Measurements from ENCODE around the gene NDUFA11. TPM values are rescaled to one million over a fixed set of nuclear protein-coding genes. Genes with fewer than 3 reads are reported as not detected.

The NDUFA11 gene
- total RNA-seq, 1 donor from 2014 or later = 211 TPM

DNA sequence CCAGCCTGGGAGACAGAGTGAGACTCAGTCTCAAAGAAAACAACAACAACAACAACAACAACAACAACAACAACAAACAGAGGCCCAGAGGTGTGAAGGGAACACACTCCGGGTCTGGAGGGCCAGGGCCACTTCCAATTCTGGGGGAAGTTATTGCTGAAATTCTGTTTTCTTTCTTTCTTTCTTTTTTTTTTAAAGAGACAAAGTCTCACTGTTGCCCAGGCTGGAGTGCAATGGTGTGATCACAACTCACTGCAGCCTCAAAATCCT, 7.0 kb upstream of the NDUFA11 start:
- peaks cover 2% of the 10 kb centered on the region for H3K27me3 Mint-ChIP-seq (ENCODE audit: unreplicated experiment)
- DNase-seq (ENCODE audit: low spot score) = no peak
- H3K9me3 Mint-ChIP-seq (ENCODE audit: unreplicated experiment) = no peaks in the 10 kb centered on the region
- H3K36me3 Mint-ChIP-seq (ENCODE audit: low read depth, unreplicated experiment) = no peaks in the 10 kb centered on the region
- H3K4me1 Mint-ChIP-seq (ENCODE audit: unreplicated experiment) = no peaks in the 10 kb centered on the region
- TF ChIP-seq, protein P1, sequence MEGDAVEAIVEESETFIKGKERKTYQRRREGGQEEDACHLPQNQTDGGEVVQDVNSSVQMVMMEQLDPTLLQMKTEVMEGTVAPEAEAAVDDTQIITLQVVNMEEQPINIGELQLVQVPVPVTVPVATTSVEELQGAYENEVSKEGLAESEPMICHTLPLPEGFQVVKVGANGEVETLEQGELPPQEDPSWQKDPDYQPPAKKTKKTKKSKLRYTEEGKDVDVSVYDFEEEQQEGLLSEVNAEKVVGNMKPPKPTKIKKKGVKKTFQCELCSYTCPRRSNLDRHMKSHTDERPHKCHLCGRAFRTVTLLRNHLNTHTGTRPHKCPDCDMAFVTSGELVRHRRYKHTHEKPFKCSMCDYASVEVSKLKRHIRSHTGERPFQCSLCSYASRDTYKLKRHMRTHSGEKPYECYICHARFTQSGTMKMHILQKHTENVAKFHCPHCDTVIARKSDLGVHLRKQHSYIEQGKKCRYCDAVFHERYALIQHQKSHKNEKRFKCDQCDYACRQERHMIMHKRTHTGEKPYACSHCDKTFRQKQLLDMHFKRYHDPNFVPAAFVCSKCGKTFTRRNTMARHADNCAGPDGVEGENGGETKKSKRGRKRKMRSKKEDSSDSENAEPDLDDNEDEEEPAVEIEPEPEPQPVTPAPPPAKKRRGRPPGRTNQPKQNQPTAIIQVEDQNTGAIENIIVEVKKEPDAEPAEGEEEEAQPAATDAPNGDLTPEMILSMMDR (IDR thresholded peaks at IDR 0.05; ENCODE audit: unreplicated experiment) = no peak
- H3K27ac Mint-ChIP-seq (ENCODE audit: unreplicated experiment) = no peak overlapping the region
- no peak overlapping the region for H3K4me3 Mint-ChIP-seq (ENCODE audit: unreplicated experiment)

DNA sequence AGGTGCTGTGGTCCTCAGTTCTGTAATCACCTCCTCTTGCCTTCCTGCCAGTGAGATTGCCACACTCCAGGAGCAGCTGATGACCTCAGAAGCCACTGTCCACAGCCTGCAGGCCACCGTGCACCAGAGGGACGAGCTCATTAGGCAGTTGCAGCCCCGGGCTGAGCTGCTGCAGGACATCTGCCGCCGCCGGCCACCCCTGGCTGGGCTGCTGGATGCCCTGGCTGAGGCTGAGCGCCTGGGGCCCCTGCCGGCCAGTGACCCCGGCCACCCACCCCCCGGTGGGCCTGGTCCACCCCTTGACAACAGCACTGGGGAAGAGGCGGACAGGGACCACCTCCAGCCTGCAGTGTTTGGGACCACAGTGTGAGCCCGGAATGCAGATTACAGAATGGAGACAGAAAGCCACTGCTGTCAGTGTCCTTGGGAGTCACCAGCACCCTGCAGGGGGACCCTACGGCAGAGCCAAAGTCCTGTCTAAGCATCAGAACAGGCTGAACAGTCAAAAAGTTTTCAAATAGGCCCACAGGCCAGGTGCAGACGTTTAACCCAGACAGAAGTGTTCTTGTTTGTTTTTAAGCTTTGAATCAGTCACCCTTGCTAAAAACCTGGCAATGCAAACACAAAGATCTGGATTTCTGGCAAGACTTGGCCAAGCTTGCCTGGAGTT, 5.3 kb upstream of the NDUFA11 start:
- TF ChIP-seq, protein P1 (IDR thresholded peaks at IDR 0.05; ENCODE audit: unreplicated experiment) = no peak
- H3K4me3 Mint-ChIP-seq (ENCODE audit: unreplicated experiment) = no peak overlapping the region
- no peak overlapping the region for H3K27ac Mint-ChIP-seq (ENCODE audit: unreplicated experiment)
- no peaks in the 10 kb centered on the region for H3K4me1 Mint-ChIP-seq (ENCODE audit: unreplicated experiment)
- H3K9me3 Mint-ChIP-seq (ENCODE audit: unreplicated experiment) = no peaks in the 10 kb centered on the region
- H3K27me3 Mint-ChIP-seq (ENCODE audit: unreplicated experiment) = peaks cover 4% of the 10 kb centered on the region
- no peaks in the 10 kb centered on the region for H3K36me3 Mint-ChIP-seq (ENCODE audit: low read depth, unreplicated experiment)
- no peak for DNase-seq (ENCODE audit: low spot score)

DNA sequence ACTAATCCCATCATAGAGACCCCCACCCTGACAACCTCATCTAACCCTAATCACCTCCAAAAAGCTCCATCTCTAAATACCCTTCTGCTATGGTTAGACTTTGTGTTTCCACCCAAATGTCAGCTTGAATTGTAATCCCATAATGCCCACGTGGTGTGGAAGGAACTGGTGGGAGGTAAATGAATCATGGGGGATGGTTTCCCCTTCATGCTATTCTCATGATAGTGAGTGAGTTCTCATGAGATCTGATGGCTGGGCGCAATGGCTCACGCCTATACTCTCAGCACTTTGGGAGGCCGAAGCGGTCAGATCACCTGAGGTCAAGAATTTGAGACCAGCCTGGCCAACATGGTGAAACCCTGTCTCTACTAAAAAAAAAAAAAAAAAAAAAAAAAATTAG, 3.7 kb upstream of the NDUFA11 start:
- TF ChIP-seq, protein P1 (IDR thresholded peaks at IDR 0.05; ENCODE audit: unreplicated experiment) = no peak
- H3K9me3 Mint-ChIP-seq (ENCODE audit: unreplicated experiment) = no peaks in the 10 kb centered on the region
- H3K4me3 Mint-ChIP-seq (ENCODE audit: unreplicated experiment) = no peak overlapping the region
- no peak overlapping the region for H3K27ac Mint-ChIP-seq (ENCODE audit: unreplicated experiment)
- H3K4me1 Mint-ChIP-seq (ENCODE audit: unreplicated experiment) = peaks cover 5% of the 10 kb centered on the region
- no peak for DNase-seq (ENCODE audit: low spot score)
- H3K36me3 Mint-ChIP-seq (ENCODE audit: low read depth, unreplicated experiment) = no peaks in the 10 kb centered on the region
- peaks cover 9% of the 10 kb centered on the region for H3K27me3 Mint-ChIP-seq (ENCODE audit: unreplicated experiment)

DNA sequence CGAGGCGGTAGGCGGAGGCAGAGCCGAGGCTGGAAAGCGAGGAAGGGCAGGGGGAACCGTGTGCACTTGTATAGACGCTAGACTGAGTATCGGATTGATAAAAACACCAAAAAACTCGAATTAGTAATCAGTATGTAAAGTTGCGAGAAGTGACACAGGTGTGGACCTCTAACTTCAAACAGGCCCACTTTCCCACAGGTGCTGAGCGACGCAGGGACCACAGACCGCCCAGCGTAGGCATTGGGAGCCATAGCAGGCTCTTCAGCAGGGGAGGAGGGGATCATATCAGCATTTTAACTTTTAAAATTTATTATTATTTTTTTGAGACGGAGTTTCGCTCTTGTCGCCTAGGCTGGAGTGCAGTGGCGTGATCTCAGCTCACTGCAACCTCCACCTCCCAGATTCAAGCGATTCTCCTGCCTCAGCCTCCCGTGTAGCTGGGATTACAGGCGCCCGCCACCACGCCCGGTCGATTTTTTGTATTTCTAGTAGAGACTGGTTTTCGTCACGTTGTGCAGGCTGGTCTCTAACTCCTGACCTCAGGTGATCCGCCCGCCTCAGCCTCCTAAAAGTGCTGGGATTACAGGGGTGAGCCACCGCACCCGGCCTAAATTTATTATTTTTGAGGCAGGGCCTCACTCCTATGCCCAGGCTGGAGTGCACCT, 1.7 kb upstream of the NDUFA11 start:
- Mint-ChIP-seq H3K36me3 (ENCODE audit: low read depth, unreplicated experiment) (no peaks in the 10 kb centered on the region), H3K9me3 (ENCODE audit: unreplicated experiment) (no peaks in the 10 kb centered on the region), H3K27ac (ENCODE audit: unreplicated experiment) (no peak overlapping the region), H3K27me3 (ENCODE audit: unreplicated experiment) (peaks cover 14% of the 10 kb centered on the region), H3K4me1 (ENCODE audit: unreplicated experiment) (peaks cover 5% of the 10 kb centered on the region), H3K4me3 (ENCODE audit: unreplicated experiment) (peak overlapping the region; percentile 84)
- no peak for DNase-seq (ENCODE audit: low spot score)
- TF ChIP-seq, protein P1 (IDR thresholded peaks at IDR 0.05; ENCODE audit: unreplicated experiment) = no peak

DNA sequence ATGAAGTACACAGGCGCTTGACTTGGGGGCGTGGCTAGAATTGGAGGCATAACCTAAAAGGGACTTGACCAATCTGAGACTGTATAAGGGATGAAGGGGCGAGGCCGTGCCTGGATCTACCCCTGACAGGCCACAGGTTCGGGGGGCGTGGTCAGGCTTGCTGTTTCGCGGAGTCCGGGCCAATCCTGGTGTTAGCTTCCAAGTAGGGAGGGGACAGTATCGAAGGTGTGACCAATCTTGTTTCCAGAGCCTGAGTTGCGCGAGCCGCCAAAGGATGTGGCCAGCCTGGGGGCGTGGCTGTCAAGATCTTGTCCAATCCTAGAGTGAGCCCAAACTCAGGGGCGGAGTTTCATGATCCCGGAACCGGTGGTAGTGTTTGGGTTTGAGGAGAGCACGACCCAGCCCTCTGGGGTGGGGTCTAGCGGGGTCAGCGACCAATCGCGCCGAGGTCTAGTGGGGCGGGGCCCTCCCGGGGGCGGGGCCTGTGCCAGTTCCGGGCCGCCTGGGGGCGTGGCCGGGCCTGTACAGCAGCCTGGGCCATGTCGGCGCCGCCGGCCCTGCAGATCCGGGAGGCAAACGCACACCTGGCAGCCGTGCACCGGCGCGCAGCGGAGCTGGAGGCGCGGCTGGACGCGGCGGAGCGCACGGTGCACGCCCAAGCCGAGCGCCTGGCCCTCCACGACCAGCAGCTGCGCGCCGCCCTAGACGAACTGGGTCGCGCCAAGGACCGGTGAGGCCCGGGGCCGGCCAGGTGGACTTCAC, 943 bp upstream of the NDUFA11 start, which contains the start of gene VMAC:
Gene VMAC (plus strand): TSS at position 521 of the 762 bp plus-strand sequence. CDS start 19 bp downstream, at position 540.
- Mint-ChIP-seq H3K27ac (ENCODE audit: unreplicated experiment) (peak within 1 kb of the TSS; percentile 94), H3K27me3 (ENCODE audit: unreplicated experiment) (peaks cover 13% of the 10 kb centered on the region), H3K4me3 (ENCODE audit: unreplicated experiment) (peak within 1 kb of the TSS; percentile 100), H3K9me3 (ENCODE audit: unreplicated experiment) (no peaks in the 10 kb centered on the region), H3K4me1 (ENCODE audit: unreplicated experiment) (peaks cover 5% of the 10 kb centered on the region), H3K36me3 (ENCODE audit: low read depth, unreplicated experiment) (no peaks in the 10 kb centered on the region)
- DNase-seq (ENCODE audit: low spot score) = peak; percentile 98
- TF ChIP-seq, protein P1 (IDR thresholded peaks at IDR 0.05; ENCODE audit: unreplicated experiment) = no peak

Measured in endothelial cell (in vitro differentiated cells).